Measurements from ENCODE around the gene TAS1R2.

- TF ChIP-seq CTCF (conservative IDR thresholded peaks at IDR 0.05; ENCODE audit: low read depth, low read length), result no peak
- no peak for TF ChIP-seq CHD1 (IDR thresholded peaks at IDR 0.05; ENCODE audit: low read depth, low read length)
- no peak for TF ChIP-seq RAD21 (IDR thresholded peaks at IDR 0.05; ENCODE audit: low read length)
- no peak for TF ChIP-seq RCOR1 (IDR thresholded peaks at IDR 0.05; ENCODE audit: insufficient replicate concordance, low read length)
- no peak for TF ChIP-seq POLR2A (IDR thresholded peaks at IDR 0.05; ENCODE audit: low read depth, low read length)
- TF ChIP-seq, protein P1, sequence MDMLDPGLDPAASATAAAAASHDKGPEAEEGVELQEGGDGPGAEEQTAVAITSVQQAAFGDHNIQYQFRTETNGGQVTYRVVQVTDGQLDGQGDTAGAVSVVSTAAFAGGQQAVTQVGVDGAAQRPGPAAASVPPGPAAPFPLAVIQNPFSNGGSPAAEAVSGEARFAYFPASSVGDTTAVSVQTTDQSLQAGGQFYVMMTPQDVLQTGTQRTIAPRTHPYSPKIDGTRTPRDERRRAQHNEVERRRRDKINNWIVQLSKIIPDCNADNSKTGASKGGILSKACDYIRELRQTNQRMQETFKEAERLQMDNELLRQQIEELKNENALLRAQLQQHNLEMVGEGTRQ (IDR thresholded peaks at IDR 0.05; ENCODE audit: low read depth, low read length), result no peak
- no peak for TF ChIP-seq MXI1 (IDR thresholded peaks at IDR 0.05; ENCODE audit: borderline replicate concordance, low read depth, low read length)
These were observed at the start of gene TAS1R2 for GRCh38 chr1:18859560-18859959.
